Pancreas (tissue), 10 donors: Measurements from ENCODE around the gene FARS2. TPM values are rescaled to one million over a fixed set of nuclear protein-coding genes. Genes with fewer than 3 reads are reported as not detected.

Experiments used
- ATAC-seq, 4 donors: fragments of 200-7000 bp; cut with Tn5 transposase; one replicate each; pipeline versions ENCODE4 v1.8.0 to v1.9.1; 2020; ENCODE audit warnings: mild to moderate bottlenecking in 4 of 4, moderate library complexity in 4 of 4
- DNase-seq, 6 donors: peaks; one replicate each; pipeline ENCODE4 v3.0.0-alpha.2; 2020
- FAIRE-seq: peaks from 2 replicates; lab custom pipeline; 2012; peaks lifted over from hg19 to GRCh38; lab: Jason Lieb, UNC
- H3K27ac ChIP-seq, 4 donors: fragments of 200-600 bp; sonication (generic); 1 replicate in 3 of 4; 2 replicates in 1 of 4; pipeline versions ENCODE4 v1.5.0 to v1.8.0; 2020
- H3K27me3 ChIP-seq, 4 donors: fragments of 200-600 bp; one replicate each; pipeline ENCODE4 v1.8.0; 2021
- H3K36me3 ChIP-seq, 3 donors: fragments of 200-600 bp; sonication (generic) in 1 of 3; one replicate each; pipeline versions ENCODE4 v1.5.0 to v1.8.0; 2020 to 2021
- H3K4me1 ChIP-seq, 3 donors: fragments of 200-600 bp; one replicate each; pipeline ENCODE4 v1.8.0; 2021
- H3K4me3 ChIP-seq, 4 donors: fragments of 200-600 bp; sonication (generic) in 2 of 4; one replicate each; pipeline versions ENCODE4 v1.5.0 to v1.8.0; 2020 to 2021
- H3K9me3 ChIP-seq, 4 donors: fragments of 200-600 bp; one replicate each; pipeline ENCODE4 v1.8.0; 2021
- CTCF ChIP-seq, 4 donors: fragments of 200-600 bp; sonication (generic) in 3 of 4; IDR thresholded peaks; one replicate each; pipeline versions ENCODE4 v1.5.0 to v1.8.0; 2021; ENCODE audit warnings: antibody characterized with exemption in 4 of 4
- WGBS, 2 donors: extraction: QIAGEN DNeasy Blood & Tissue Kit; methylation state at CpG; one replicate each; pipeline ENCODE4 v1.1.7; 2013; 5-methylcytosine and 5-hydroxymethylcytosine counted together
- intact Hi-C, 3 donors: fragments of 100-400 bp; cut with DNase I; formaldehyde crosslinking; loops; one replicate each; pipeline versions ENCODE4 v1.11.1 to v1.14.2; 2022
- polyA plus RNA-seq, 2 donors: library from polyadenylated mRNA; stranded (reverse); fragments of 200-250 nt; gene quantifications; one replicate each; pipeline ENCODE4 v1.2.3, GENCODE V29; 2013
- total RNA-seq, 6 donors: library from RNA; stranded (reverse); fragmentation: NEBNext Ultra II Directional in 4 of 6; extraction: Animal tissue kit (Norgen Biotek cat#: 25700) in 4 of 6; gene quantifications; one replicate each; pipeline versions ENCODE4 v1.2.1 to v1.2.4, GENCODE V29; 2021 to 2023
- donor health status: healthy with polysubstance abuse.
- donor health status: DM: no; HTN: no; CAD: no; lungs with moderate emphysema.
- donor health status: DM: no; HTN: no; CAD: no.
- donor health status: control.
- donor health status: control.
- donor health status: Bipolar disorder and iron deficiency.
- donor health status: DM: yes; HTN: yes; CAD: no.
- donor health status: DM: no; HTN: no; CAD: no.
- donor health status: DM: no; HTN: no; CAD: no.
- donor health status: DM: yes; HTN: yes; CAD: no.

FARS2 gene
- total and polyA plus RNA-seq, 8 donors, result 4.1 to 10.3 (median 7.5) TPM

DNA sequence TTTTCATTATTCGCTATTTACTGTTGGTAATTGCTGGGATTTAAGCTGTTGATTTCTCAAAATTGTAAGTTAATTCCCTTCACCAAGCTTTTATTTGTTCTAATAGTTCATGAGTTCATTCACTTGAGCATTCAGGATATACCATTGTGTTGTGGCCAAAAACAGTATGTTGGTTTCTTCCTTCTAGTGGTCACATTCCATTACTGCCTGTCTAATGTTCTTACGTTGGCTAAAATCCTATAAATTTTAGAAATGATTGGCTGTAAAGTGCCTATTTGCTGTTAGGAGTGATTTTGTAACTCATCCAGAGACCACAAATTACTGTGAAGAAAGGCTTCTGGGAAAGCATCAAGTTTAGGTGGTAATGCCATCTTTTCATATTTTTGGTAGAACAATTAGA is 76.3 kb downstream of the FARS2 start:
- FAIRE-seq (no peak), ATAC-seq (no peak), DNase-seq (no peak)
- intact Hi-C loops, result no loop called here
- H3K27me3 ChIP-seq, result no peaks in the 10 kb centered on the region
- H3K4me3 ChIP-seq, result no peak overlapping the region
- H3K4me1 ChIP-seq, result peaks cover 0 to 4% (median 0%) of the 10 kb centered on the region in 3 donors
- H3K27ac ChIP-seq, result no peak overlapping the region
- no peak for TF ChIP-seq CTCF (IDR thresholded peaks at IDR 0.05)
- WGBS, 2 donors, result 93 to 94% methylated on average over 2 of the region's 2 CpGs
- no peaks in the 10 kb centered on the region for H3K36me3 ChIP-seq
- H3K9me3 ChIP-seq, result no peaks in the 10 kb centered on the region

DNA sequence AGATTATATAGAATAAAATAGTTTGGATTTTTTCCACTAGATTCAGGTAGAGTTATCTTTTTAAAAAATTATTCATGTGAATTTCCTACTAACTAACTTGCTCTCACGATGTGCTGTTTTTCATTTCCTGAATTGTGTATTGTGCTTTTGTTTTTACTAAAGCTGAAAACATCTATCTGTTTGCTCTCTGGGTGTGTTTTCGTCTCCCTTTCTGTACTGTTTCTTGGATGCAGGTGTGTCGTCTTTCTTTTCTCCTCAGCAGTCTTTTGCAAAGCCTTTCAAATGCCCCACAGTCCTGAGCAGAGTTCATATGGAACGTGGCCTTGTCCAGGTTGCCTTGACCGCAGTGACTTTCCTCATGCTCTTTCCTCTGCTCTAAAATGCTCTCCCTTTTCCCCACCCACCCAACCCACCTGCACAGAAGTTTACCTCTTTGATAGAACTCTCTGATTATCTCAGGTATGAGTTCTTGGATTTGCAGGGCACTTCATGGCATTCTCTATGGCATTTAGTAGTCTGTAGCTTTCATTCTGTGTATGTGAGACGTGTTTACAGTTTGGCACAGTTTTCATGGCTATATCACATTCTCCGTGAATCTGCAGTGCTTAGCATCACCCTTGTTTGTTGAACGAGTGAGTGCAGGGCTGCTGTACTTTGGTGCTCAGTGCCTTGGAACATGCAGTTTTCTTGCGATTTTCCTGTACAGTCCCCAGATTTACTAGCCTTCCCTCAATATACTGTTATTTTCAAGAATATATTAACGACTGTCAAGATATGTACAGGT is 77.1 kb downstream of the FARS2 start:
- Histone ChIP-seq H3K27me3 (no peaks in the 10 kb centered on the region), H3K4me3 (no peak overlapping the region), H3K36me3 (no peaks in the 10 kb centered on the region), H3K9me3 (no peaks in the 10 kb centered on the region), H3K4me1 (peaks cover 0 to 4% (median 0%) of the 10 kb centered on the region in 3 donors), H3K27ac (no peak overlapping the region)
- no peak for TF ChIP-seq CTCF (IDR thresholded peaks at IDR 0.05)
- intact Hi-C loops, result no loop called here
- FAIRE-seq, result no peak
- DNase-seq, result no peak
- WGBS, 2 donors, result 73 to 78% methylated on average over 10 of the region's 10 CpGs
- ATAC-seq, result no peak

DNA sequence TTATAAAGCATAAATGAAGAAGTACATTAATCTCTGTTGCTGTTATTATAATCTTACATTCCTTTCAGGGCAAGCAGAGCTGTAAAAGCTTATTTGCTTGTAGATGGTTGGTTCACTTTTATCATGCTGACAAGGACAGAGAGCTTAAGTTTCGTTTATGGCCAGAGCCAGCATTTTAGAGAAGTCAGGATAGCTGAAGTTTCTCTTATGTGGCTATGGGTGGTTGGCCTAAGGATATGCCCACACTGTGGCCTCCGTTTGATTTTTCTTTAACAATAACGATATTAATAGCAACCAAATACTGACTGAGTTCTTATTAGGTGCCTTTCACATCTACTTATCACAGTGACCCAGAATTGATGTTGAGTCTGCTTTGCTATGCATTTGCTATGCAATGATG is 78.5 kb downstream of the FARS2 start:
- H3K27ac ChIP-seq, result no peak overlapping the region
- no peak for FAIRE-seq
- intact Hi-C loops, result no loop called here

DNA sequence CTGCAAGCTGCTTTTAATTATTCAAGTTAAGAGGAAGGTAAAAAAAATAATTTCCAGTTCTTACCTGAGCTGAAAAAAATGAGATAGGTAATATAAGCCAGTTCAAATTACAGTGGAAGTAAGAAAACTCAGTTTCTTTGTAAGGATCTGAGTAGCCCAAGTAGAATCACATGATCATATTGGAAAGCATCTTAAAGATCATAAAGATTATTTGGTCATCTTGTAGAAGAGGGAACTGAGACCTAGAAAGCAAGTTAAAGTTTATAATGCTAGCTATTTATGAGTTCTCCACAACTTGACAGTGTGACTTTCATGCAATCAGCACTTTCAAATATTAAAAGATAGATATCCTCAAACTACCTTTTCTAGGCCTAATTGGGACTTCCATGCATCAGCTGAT is 80.5 kb downstream of the FARS2 start:
- H3K4me1 ChIP-seq, result peaks cover 0 to 4% (median 0%) of the 10 kb centered on the region in 3 donors
- intact Hi-C loops, result no loop called here
- TF ChIP-seq CTCF (IDR thresholded peaks at IDR 0.05), result no peak
- no peaks in the 10 kb centered on the region for H3K27me3 ChIP-seq
- no peak overlapping the region for H3K4me3 ChIP-seq
- FAIRE-seq (no peak), DNase-seq (no peak), ATAC-seq (no peak)
- no peaks in the 10 kb centered on the region for H3K36me3 ChIP-seq
- H3K9me3 ChIP-seq, result no peaks in the 10 kb centered on the region
- no peak overlapping the region for H3K27ac ChIP-seq

More for the DNA sequence above, 78.5 kb downstream of the FARS2 start:
- H3K4me3 ChIP-seq, result no peak overlapping the region
- H3K4me1 ChIP-seq, result peaks cover 0 to 4% (median 0%) of the 10 kb centered on the region in 3 donors
- H3K27me3 ChIP-seq, result no peaks in the 10 kb centered on the region
- 60 to 61% methylated on average over 3 of the region's 3 CpGs for WGBS, 2 donors
- DNase-seq (no peak), ATAC-seq (no peak)
- H3K9me3 ChIP-seq, result no peaks in the 10 kb centered on the region
- no peaks in the 10 kb centered on the region for H3K36me3 ChIP-seq
- no peak for TF ChIP-seq CTCF (IDR thresholded peaks at IDR 0.05)

DNA sequence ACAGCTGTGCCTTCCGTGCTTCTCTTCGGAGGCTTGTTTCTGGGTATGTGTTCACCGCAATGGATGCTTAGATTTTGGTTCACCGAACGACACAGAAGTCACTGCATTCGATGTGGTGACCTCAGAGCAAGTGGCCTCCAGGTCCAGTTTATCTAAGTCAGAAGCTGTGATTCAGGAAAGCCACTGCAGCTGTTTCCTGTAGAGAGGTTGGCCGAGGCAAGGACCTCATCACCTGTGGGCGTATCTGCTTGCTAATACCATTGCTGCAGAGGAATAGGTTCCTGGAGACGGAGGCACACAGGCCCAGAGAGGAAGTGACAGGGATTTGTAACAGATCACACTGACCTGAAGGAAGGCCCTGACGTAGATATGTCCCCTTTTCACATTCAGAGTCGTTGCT is 82.7 kb downstream of the FARS2 start:
- WGBS, 2 donors, result 87 to 91% methylated on average over 11 of the region's 11 CpGs
- no peaks in the 10 kb centered on the region for H3K36me3 ChIP-seq

More for the DNA sequence above, 82.7 kb downstream of the FARS2 start:
- H3K4me1 ChIP-seq, result no peaks in the 10 kb centered on the region
- ATAC-seq (no peak), FAIRE-seq (no peak), DNase-seq (no peak)
- TF ChIP-seq CTCF (IDR thresholded peaks at IDR 0.05), result no peak
- intact Hi-C loops, result no loop called here
- no peaks in the 10 kb centered on the region for H3K9me3 ChIP-seq
- H3K27me3 ChIP-seq, result no peaks in the 10 kb centered on the region
- H3K27ac ChIP-seq, result no peak overlapping the region
- H3K4me3 ChIP-seq, result no peak overlapping the region
